GM19023 (cell line): Measurements from ENCODE around the gene CHPF2.

Experiments used
- ATAC-seq: cut with Tn5 transposase; IDR thresholded peaks from one replicate; pipeline ENCODE4 v1.9.1; 2021; ENCODE audit warnings: mild to moderate bottlenecking, moderate library complexity; ENCODE audit not compliant: unreplicated experiment

The CHPF2 gene

DNA sequence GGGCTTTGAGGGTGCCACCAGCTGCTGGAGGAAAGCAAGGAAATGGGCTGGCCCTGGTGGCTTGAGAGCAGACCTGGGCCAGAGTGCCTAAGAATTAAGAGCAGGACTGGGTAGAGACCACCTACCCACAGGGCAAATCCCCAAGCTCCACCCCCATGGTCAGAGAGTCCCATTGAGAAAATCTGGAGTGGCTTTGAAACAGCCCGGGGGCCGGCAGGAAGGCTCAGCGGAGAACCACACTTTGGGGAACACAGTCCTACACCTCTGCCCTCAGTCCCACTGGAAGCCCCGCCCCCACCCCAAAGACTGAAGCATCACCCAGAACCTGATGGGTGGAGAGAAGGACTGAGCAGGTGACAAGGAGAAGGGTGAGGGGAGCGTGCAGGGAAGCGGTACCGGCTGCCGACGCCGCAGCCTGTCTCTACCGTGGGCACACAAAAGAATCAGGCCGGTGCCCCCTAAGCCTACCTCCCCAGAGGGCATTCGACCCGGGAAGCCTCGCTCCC is 12.6 kb downstream of the CHPF2 start:
- ATAC-seq, result no peak

GRCh38 chr7:151245360-151246101 is 13.2 kb downstream of the CHPF2 start:
- no peak for ATAC-seq

GRCh38 chr7:151246102-151246850 is 14.0 kb downstream of the CHPF2 start:
- no peak for ATAC-seq

DNA sequence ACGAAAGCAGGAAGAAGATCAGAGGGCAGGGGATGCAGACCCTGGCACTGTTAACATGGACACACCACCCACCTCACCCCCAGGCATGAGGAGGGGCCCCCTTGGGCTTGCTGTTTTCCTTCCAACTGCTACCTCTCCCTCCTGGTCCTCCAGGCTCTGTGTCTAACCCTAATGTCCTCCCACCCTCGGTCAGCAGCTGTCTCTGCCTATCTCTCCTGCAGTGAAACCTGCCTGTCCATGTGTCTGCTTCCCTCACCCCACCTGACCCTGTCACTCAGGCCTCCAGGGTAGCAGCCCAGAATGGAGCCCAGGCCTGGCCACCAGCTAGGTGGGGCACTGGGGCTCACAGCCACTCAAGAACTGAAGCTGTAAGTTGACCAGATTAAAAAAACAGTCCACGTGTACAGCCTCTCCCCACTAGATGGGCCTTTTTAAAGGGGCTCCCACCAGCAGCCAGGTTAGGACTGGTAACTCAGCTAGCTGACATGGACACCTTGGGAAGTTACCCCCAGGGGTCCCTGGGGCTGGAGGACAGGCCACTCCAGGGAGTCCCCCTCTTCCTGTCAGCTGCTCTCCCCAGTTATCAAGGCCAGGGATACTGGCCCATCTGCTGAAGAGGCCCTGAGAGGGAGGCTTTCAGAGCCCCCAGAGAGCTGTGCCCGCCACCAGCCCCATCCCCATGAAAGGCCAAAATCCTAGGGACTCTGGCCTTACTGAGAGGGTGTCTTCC is 14.7 kb downstream of the CHPF2 start:
- no peak for ATAC-seq

DNA sequence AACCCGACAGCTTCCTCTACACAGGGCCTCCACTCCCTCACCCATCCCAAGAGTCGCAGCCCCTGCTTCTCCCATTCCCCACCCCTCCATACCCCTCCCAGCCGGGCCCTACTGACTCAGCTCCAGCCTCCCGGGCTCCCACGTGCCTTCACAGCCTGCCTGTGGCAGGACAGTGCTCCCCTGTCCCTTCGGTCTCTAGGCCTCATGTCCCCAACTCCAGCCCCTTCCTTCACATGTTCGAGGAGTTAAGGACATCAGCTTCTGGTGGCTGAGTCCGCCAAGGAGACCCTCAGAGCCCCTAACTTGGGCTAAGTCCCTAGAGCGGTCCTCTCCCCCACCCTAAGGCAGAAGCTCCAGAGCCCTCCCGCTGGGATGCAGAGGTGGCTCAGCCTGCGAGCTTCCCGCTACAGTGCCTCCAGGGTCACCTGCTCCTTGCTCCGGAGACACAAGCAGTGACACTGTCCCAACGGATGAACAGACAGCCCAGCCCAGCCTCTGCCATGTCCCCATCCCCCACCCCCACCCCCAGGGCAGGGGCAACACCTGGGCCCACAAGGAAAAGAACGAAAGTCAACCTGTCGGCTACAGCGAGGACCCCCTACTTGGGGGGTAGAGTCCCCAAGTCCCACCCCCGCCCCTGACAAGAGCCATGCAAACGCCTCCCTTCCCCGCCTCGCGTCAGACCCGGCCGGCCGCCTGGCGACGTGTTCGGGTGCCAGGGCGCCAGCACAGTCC is 15.5 kb downstream of the CHPF2 start:
- no peak for ATAC-seq

- no peak for ATAC-seq
These were observed 16.2 kb downstream of the CHPF2 start, which contains the start of gene SMARCD3 for GRCh38 chr7:151248346-151249033. SMARCD3 (minus strand) TSS chr7:151248694; CDS start chr7:151248562, 132 bp downstream.

DNA sequence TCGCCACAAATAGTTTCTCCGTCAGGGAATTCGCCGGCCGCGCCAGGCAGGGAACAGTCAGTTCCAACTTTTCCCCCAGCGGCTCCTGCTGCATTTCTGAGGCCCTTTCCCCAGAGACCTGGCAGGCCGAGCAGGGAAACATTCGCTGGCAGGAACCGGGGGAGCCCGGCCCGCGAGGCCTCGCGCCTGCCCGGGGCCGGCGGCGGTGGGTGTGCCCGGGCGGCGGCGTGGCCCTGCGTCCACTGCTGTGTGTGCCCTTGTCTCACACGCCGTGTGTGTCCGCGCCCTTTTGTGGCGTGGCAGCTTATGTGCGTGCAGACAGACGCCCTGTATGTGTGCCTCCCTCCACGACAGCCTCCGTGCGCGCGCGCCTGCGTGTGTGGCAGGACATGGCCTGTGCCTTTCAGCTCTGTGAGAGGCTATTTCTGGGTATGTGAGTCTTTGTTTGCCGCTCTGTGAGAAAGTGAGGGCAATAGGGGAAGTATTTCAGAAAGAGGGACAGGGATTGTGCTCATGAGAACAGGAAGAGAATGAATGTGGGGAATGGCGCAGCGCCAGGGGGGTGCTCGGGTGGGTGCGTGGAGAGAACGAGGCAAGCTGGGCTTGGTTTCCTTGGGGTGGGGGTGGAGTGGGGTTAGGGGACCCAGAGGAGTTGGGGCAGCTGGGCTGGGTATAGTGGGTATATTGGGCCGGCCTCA is 16.9 kb downstream of the CHPF2 start:
- no peak for ATAC-seq

DNA sequence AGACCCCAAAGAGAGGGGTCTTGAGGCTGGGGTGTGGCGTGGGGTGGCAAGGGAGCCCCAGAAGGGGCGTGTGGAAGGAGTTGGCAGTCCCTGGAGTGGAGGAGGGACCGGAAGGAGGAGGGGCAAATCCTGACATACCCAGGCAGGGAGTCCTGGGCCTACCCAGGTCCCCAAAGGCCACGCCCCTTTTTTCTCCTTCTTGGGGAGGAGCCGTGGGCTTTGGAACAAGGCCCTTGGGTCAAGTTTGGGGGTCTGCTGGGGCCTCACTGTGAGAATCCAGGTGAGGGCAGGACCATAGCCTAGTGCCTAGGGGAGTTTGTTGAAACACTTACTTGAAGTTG is 17.4 kb downstream of the CHPF2 start:
- ATAC-seq, result no peak

GRCh38 chr7:151250181-151251132 is 18.2 kb downstream of the CHPF2 start:
- no peak for ATAC-seq

GRCh38 chr7:151251328-151251688 is 19.0 kb downstream of the CHPF2 start:
- no peak for ATAC-seq

DNA sequence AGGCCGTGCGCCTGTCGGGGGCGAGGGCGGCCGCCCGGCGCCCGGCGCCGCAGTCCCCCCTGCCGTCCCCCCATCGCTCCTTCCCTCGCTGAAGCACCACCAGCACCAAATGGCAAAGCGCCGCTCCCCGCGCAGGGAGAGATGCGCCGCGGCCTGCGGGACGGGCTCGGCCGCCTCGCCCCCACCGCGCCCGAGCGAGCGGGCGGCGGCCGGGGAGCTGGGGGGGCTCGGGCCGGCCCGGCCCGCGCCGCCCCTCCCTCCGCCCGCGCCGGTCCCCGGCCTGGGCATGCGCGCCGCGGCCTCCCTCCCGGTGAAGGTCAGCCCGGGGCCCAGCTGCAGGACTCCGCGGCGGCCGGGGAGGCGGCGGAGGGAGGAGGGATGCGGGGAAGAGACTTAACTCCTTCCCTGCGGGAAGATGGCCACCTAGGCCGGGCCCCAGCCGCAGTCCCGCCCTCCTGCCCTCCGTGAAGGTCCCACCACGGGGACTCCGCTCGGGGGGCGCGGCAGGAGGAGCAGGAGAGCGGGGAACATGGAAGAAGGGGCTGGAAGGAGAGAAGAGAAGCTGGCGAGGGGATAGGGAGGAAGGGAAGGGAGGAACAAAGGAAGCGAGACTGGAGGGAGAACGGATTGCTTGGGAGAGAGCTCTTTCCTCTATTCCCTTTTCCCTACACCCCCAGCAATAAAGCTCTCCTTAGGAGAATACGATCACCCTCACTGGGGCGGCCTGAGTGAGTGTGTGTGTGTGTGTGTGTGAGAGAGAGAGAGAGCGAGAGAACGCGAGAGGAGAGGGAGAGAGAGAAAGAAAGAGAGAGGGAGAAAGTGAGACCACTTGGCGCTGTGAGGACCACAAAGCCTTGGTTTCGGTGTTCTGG is 19.6 kb downstream of the CHPF2 start:
- ATAC-seq, result no peak

DNA sequence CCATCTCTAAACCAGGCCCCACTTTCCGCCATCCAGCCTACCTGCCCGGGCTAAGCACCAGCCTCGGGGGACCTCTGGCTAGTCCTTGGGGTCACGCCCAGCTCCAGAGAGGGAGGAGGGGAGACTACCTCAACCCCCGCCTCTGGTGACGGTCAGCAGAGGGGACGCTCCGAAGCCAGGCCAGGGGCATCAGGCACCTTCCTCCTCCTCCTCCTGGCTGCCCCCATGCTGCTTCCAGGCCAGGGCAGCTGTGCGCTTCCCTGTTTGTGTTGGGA is 20.2 kb downstream of the CHPF2 start:
- no peak for ATAC-seq

GRCh38 chr7:151252961-151253711 is 20.9 kb downstream of the CHPF2 start:
- no peak for ATAC-seq

DNA sequence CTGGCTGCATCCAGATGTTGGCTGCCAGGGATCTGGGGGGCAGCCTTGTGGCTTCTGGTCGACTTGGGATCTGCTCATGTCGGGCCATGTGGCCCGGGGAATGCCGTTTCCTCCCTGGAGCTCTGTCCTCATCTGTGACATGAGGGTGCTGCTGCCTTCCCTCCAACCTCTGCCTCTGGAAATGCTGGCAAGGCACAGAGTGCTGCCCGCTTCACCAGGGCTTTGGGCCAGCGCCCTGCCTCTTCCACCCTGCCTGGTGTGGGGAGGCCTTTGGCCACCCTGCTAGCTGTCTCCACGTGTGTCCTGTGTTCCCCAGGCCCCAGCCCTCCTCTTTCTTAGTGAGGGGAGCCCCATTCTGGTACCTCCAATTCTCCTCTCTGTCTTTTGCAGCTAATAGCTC is 22.0 kb downstream of the CHPF2 start:
- ATAC-seq, result no peak

GRCh38 chr7:151254851-151255250 is 22.6 kb downstream of the CHPF2 start:
- ATAC-seq, result no peak

GRCh38 chr7:151255390-151255789 is 23.1 kb downstream of the CHPF2 start:
- no peak for ATAC-seq

DNA sequence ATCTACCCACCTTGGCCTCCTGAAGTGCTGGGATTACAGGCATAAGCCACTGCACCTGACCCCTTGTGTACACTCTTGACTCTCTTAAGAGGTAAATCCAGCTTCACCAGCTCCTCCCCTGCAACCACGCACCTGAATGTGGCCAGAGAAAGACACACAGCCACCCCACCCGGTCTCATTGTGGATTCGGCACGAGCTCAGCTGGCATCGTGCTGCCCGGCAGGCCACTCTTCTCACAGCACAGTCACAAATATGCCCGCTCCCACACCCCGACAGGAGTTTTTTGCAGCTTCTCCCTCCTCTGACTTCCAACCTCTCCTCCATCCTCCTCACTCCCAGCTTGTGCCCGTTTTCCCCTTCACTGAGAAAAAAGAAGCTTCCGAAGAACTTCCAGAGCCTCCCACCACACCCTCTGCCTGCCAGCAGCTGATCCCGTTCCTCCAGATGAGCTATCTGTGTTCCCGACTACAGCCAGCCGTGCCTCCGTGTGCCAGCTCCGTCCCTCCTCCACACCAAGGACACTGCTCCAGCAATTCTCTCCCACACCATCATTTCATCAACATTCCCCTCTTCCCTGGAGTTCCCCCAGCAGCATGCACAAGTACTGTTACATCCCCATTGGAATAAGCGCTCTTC is 24.2 kb downstream of the CHPF2 start:
- ATAC-seq, result no peak
